OCI-LY3 (cell line): Measurements from ENCODE around the gene FAM53A.

Source experiments
- H2AFZ ChIP-seq: fragments of 200-600, 300-600 bp; shearing (Covaris generic); 2 replicates; pipeline ENCODE4 v1.6.0; 2014; ENCODE audit warnings: antibody characterized with exemption, low read depth, low read length
- H3K27ac ChIP-seq: fragments of 200-600, 300-600 bp; sonication (generic); 2 replicates; pipeline ENCODE4 v1.5.1; 2014; ENCODE audit warnings: mild to moderate bottlenecking, low read length, moderate library complexity, mixed read lengths
- H3K27me3 ChIP-seq: fragments of 200-600, 300-600 bp; sonication (generic); 2 replicates; pipeline ENCODE4 v1.6.1; 2014; ENCODE audit warnings: low read depth, low read length, mixed read lengths
- H3K36me3 ChIP-seq: fragments of 200-600, 300-600 bp; sonication (generic); replicated peaks from 2 replicates; pipeline ENCODE3; 2014; ENCODE audit warnings: low read depth, low read length, mixed read lengths
- H3K4me1 ChIP-seq: fragments of 300-600, 200-600 bp; sonication (generic); 2 replicates; pipeline ENCODE4 v1.6.1; 2014; ENCODE audit warnings: low read length, mixed read lengths
- H3K4me2 ChIP-seq: fragments of 200-600, 300-600 bp; sonication (generic); 2 replicates; pipeline ENCODE4 v1.6.1; 2014; ENCODE audit warnings: low read length, mixed read lengths
- H3K4me3 ChIP-seq: fragments of 300-600, 200-600 bp; sonication (generic); 2 replicates; pipeline ENCODE4 v1.5.1; 2014; ENCODE audit warnings: antibody characterized with exemption, mild to moderate bottlenecking, low read length, moderate library complexity
- H3K79me2 ChIP-seq: fragments of 300-600, 200-600 bp; shearing (Covaris generic); 2 replicates; pipeline ENCODE4 v1.6.1; 2014; ENCODE audit warnings: mild to moderate bottlenecking, low read length, mixed read lengths
- H3K9ac ChIP-seq: fragments of 300-600, 200-600 bp; shearing (Covaris generic); 2 replicates; pipeline ENCODE4 v1.6.0; 2014; ENCODE audit warnings: mild to moderate bottlenecking, low read length, moderate library complexity
- H3K9me3 ChIP-seq: fragments of 200-600, 300-600 bp; shearing (Covaris generic); 2 replicates; pipeline ENCODE4 v1.6.1; 2014; ENCODE audit warnings: low read length, mixed read lengths; ENCODE audit not compliant: insufficient read depth
- H4K20me1 ChIP-seq: fragments of 200-600, 300-600 bp; sonication (generic); 2 replicates; pipeline ENCODE4 v1.6.1; 2016; ENCODE audit warnings: low read length, mixed read lengths; ENCODE audit not compliant: insufficient read depth
- CTCF ChIP-seq: fragments of 200-600, 300-600 bp; sonication (generic); IDR thresholded peaks from 2 replicates; pipeline ENCODE4 v1.5.1; 2014; ENCODE audit warnings: antibody characterized with exemption, low read length, low read depth
- EZH2phosphoT487 ChIP-seq: fragments of 200-600 bp; shearing (Covaris generic); IDR thresholded peaks from 2 replicates; pipeline ENCODE4 v1.6.1; 2018; ENCODE audit warnings: antibody characterized with exemption, mixed run types, low read depth

The FAM53A gene

GRCh38 chr4:1639299-1639868, 44.7 kb downstream of the FAM53A start:
- no peaks in the 10 kb centered on the region for H3K36me3 ChIP-seq
- H2AFZ ChIP-seq = no peak overlapping the region
- no peaks in the 10 kb centered on the region for H3K4me1 ChIP-seq
- no peak overlapping the region for H3K9ac ChIP-seq
- H3K27ac ChIP-seq = no peak overlapping the region
- no peaks in the 10 kb centered on the region for H4K20me1 ChIP-seq
- H3K27me3 ChIP-seq = peaks cover 10% of the 10 kb centered on the region; the same call in 1 of the 2 replicates
- no peaks in the 10 kb centered on the region for H3K9me3 ChIP-seq
- TF ChIP-seq CTCF (no peak), EZH2phosphoT487 (no peak)
- no peaks in the 10 kb centered on the region for H3K79me2 ChIP-seq
- no peak overlapping the region for H3K4me3 ChIP-seq
- H3K4me2 ChIP-seq = no peak overlapping the region

GRCh38 chr4:1638873-1639272, 45.2 kb downstream of the FAM53A start:
- no peak overlapping the region for H3K4me2 ChIP-seq
- H3K4me1 ChIP-seq = no peaks in the 10 kb centered on the region
- no peaks in the 10 kb centered on the region for H3K9me3 ChIP-seq
- no peaks in the 10 kb centered on the region for H3K79me2 ChIP-seq
- H3K27ac ChIP-seq = no peak overlapping the region
- no peak overlapping the region for H3K9ac ChIP-seq
- H2AFZ ChIP-seq = no peak overlapping the region
- no peak for TF ChIP-seq CTCF
- TF ChIP-seq EZH2phosphoT487 = no peak
- peaks cover 15% of the 10 kb centered on the region for H3K27me3 ChIP-seq
- H4K20me1 ChIP-seq = no peaks in the 10 kb centered on the region
- H3K36me3 ChIP-seq = no peaks in the 10 kb centered on the region
- no peak overlapping the region for H3K4me3 ChIP-seq

- no peak overlapping the region for H2AFZ ChIP-seq
- H3K9me3 ChIP-seq = no peaks in the 10 kb centered on the region
- no peak overlapping the region for H3K27ac ChIP-seq
- no peaks in the 10 kb centered on the region for H4K20me1 ChIP-seq
- TF ChIP-seq CTCF (no peak), EZH2phosphoT487 (no peak)
- H3K4me2 ChIP-seq = no peak overlapping the region
- peaks cover 17% of the 10 kb centered on the region for H3K27me3 ChIP-seq
- no peak overlapping the region for H3K9ac ChIP-seq
- H3K36me3 ChIP-seq = no peaks in the 10 kb centered on the region
- H3K4me3 ChIP-seq = no peak overlapping the region
- H3K79me2 ChIP-seq = no peaks in the 10 kb centered on the region
- no peaks in the 10 kb centered on the region for H3K4me1 ChIP-seq
Observed at GRCh38 chr4:1638272-1638598, 45.9 kb downstream of the FAM53A start.

- H3K4me3 ChIP-seq = no peak overlapping the region
- H3K36me3 ChIP-seq = no peaks in the 10 kb centered on the region
- no peak overlapping the region for H2AFZ ChIP-seq
- H3K4me2 ChIP-seq = no peak overlapping the region
- no peaks in the 10 kb centered on the region for H3K4me1 ChIP-seq
- no peak overlapping the region for H3K9ac ChIP-seq
- H3K79me2 ChIP-seq = no peaks in the 10 kb centered on the region
- no peaks in the 10 kb centered on the region for H3K9me3 ChIP-seq
- H3K27ac ChIP-seq = no peak overlapping the region
- H4K20me1 ChIP-seq = no peaks in the 10 kb centered on the region
- TF ChIP-seq CTCF (no peak), EZH2phosphoT487 (no peak)
- peaks cover 18% of the 10 kb centered on the region for H3K27me3 ChIP-seq
Observed at GRCh38 chr4:1637580-1638271, 46.4 kb downstream of the FAM53A start.
